Fibroblast of the aortic adventitia (primary cell): ENCODE data around the gene EPSTI1. TPM values are rescaled to one million over a fixed set of nuclear protein-coding genes. Genes with fewer than 3 reads are reported as not detected.

Experiments
- DNase-seq: peaks from one replicate; pipeline ENCODE4 v3.0.0-alpha.2; 2010; ENCODE audit warnings: low read depth
- H3K4me3 ChIP-seq: 2 replicates; pipeline ENCODE4 v1.5.1; 2011; ENCODE audit warnings: low read depth, mild to moderate bottlenecking, control low read depth, low read length, moderate library complexity
- total RNA-seq: library from RNA; depleted of rRNA; stranded (reverse); fragments of >200 nt; gene quantifications from 2 replicates; pipeline ENCODE4 v1.2.3, GENCODE V29; 2012; ENCODE audit warnings: low replicate concordance
- TF ChIP-seq, protein P1 (sequence below): IDR thresholded peaks from 2 replicates; pipeline ENCODE4 v1.5.1; 2011; ENCODE audit warnings: mild to moderate bottlenecking, low read length, control low read depth, inconsistent platforms; ENCODE audit not compliant: insufficient read depth

Gene EPSTI1
- total RNA-seq, 1 donor = 2.0 TPM

DNA sequence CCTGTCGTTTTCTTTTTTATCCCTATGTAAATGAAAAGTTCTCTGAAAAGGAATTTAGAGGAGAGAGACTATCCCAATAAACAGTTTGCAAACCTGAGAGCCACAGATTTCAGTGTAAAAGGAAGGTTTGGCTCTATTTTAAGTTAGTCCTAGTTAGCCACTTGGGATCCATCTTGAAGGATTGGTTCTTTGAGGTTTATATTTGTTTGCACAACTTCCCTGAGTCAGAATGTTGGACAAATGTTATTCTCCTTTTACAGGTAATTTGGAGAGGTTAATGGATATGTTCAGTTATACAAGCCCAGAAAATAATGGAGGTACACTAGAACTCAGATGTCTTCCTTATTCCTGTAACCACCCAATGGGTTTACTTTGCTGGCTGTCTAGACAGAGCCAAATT is 28.8 kb upstream of the EPSTI1 start:
- DNase-seq = no peak
- H3K4me3 ChIP-seq = no peak overlapping the region
- TF ChIP-seq, protein P1, sequence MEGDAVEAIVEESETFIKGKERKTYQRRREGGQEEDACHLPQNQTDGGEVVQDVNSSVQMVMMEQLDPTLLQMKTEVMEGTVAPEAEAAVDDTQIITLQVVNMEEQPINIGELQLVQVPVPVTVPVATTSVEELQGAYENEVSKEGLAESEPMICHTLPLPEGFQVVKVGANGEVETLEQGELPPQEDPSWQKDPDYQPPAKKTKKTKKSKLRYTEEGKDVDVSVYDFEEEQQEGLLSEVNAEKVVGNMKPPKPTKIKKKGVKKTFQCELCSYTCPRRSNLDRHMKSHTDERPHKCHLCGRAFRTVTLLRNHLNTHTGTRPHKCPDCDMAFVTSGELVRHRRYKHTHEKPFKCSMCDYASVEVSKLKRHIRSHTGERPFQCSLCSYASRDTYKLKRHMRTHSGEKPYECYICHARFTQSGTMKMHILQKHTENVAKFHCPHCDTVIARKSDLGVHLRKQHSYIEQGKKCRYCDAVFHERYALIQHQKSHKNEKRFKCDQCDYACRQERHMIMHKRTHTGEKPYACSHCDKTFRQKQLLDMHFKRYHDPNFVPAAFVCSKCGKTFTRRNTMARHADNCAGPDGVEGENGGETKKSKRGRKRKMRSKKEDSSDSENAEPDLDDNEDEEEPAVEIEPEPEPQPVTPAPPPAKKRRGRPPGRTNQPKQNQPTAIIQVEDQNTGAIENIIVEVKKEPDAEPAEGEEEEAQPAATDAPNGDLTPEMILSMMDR = no peak

DNA sequence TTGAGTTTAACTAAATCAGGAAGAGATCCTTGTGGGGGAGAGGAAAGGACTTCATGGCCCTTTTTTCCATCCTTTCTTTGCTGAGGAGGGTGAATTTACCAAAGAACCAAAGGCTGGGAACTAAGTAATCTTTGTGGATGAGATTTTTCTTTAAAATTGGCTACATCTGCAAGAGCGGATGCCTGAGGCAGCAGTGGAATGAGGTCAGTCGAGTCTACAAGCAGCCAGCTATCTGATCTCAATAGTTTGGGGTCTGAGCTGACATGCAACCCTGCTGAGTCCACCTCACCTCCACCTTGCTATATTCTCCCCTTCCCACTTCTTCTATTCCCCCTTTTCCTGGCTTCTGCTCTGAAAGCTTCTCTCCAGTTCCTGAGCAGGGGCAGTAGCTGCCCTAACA is 27.8 kb upstream of the EPSTI1 start:
- TF ChIP-seq, protein P1 = no peak
- H3K4me3 ChIP-seq = no peak overlapping the region
- DNase-seq = peak; percentile 37

DNA sequence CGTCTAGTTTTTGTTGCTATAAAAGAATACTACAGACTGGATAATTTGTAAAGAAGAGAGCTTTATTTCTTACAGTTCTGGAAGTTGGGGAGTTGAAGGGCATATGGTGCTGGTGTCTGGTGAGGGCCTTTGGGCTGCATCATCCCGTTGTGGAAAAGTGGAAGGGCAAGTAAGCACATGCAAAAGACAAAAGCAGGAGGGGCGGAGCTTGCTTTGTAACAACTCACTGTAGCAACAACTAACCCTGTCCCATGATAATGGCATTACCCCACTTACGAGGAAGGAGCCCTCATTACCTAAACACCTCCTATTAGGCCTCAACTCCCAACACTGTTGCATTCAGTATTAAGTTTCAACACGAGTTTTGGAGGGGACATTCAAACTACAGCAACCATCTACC is 24.2 kb upstream of the EPSTI1 start:
- TF ChIP-seq, protein P1 = no peak
- no peak for DNase-seq
- no peak overlapping the region for H3K4me3 ChIP-seq

DNA sequence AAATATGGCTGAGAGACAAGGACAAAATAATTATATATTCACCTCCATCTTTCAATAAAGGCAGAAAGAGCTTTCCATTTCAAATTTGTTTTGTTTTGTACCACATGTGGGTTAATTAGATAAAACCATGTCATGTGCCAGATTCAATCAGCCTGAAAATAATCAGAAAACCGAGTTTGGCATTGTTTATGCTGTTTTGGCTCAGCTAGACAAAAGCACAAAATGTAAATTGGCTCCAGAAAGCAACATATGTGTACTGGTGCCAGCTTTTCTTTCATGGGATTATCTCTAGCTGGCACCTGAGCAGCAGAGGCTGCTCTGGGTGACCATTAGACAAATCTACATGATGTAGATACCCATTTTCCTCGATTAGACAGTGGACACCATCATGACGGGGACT is 22.1 kb upstream of the EPSTI1 start:
- DNase-seq = no peak
- no peak overlapping the region for H3K4me3 ChIP-seq
- TF ChIP-seq, protein P1 = no peak

DNA sequence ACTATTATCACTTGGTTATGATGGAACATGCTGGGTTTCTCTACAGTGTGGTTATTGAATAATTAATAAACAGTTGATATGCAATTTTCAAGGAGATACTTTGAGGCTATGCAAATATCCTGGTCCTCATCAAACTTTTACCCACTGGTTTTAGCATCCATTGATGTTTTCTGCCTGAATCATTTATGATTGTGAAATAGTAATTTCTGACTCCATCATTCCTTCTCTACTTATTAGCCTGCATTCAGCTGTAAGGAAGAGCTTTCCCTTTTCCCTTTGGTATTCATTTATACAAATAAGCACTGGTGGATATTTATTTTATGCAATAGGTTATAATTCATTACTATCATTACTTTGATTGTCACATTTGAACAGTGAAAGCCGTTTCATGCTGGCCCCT is 17.5 kb upstream of the EPSTI1 start:
- H3K4me3 ChIP-seq = no peak overlapping the region
- peak; percentile 54 for DNase-seq
- TF ChIP-seq, protein P1 = no peak

DNA sequence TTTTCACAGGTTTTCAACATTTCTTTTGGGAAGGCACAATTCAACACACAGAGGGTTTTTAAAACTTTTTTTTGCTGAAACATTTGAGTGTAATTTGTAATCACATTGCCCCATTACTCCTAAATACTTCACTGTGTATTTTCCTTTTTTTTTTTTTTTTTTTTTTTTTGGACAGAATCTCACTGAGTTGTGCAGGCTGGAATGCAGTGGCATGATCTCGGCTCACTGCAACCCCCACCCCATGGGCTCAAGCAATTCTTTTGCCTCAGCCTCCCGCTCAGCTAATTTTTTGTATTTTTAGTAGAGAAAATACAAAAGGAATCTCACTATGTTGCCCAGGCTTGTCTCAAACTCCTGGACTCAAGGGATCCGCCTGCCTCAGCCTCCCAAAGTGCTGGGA is 16.6 kb upstream of the EPSTI1 start:
- DNase-seq = peak; percentile 37
- H3K4me3 ChIP-seq = no peak overlapping the region
- TF ChIP-seq, protein P1 = no peak

DNA sequence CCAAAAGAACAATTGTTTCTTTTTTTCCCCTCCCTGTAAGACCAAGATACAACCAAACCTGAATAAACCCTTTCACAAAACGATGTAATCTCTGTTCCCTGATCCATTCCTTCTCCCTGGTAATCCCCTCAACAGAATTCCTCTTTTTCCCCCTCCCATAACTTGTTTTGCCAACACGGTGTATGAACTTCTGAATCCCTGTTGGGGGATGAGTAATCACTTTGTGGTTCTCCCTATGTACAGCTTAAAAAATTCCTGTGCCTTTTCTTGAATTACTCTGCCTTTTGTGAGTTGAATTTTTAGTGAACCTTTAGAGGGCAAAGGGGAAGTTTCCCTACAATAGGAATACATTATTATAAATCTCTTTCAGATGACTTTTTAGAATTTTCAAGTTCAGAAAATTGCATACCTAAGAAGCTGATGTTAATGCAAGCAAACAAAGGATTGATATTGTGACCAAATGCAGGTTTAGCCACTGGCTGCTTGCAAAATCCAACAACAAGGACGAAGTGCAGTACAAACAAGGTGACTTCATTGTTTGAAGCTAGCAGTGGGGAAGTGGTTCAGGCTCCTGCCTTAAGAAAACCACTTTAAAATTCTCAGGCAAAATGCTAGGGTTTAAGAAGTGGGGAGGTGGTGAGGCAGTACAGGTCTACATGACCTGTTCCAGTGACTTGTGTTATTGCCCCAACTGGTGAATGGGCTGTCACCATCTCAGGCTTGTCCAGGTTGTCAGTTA is 15.0 kb upstream of the EPSTI1 start:
- DNase-seq = peak; percentile 51

More for the DNA sequence above, 15.0 kb upstream of the EPSTI1 start:
- TF ChIP-seq, protein P1 = no peak
- no peak overlapping the region for H3K4me3 ChIP-seq
